ENCODE measurements around the gene ETFA.

Gene ETFA

GRCh38 chr15:76168237-76168984 lies 142.9 kb downstream of the ETFA start:
- no peak for DNase-seq

GRCh38 chr15:76165951-76166350 lies 145.3 kb downstream of the ETFA start:
- DNase-seq: no peak

Measured in NCI-H1930 (cell line).